NCI-H2171 treated with DMSO at 0.1 percent for 48 hours (cell line): ENCODE data around the gene AKT2.

Experiments
- DNase-seq: peaks from one replicate; lab custom pipeline; 2025; lab: John Stamatoyannopoulos, UW

The AKT2 gene

DNA sequence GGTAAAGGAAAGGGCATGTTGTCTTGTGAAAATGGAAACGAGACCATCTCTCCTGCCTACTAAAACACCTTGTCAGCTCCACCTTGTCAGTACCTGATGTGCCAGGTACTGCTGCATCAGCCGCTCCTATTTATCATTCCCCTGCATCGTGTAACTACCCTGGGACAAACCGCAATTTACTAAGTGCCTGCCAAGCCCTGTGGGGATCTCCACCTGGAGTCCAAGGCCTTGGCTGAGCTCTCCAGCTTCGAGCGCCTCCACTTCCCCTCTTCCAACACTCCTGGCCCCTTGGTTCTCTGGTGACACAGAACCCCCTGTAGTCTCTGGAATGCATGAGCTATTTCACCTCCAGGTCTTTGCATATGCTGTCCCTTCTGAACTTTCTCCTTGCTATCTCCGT is 32.8 kb downstream of the AKT2 start:
- DNase-seq = no peak

- no peak for DNase-seq
Observed at GRCh38 chr19:40251991-40252390, 33.2 kb downstream of the AKT2 start.

DNA sequence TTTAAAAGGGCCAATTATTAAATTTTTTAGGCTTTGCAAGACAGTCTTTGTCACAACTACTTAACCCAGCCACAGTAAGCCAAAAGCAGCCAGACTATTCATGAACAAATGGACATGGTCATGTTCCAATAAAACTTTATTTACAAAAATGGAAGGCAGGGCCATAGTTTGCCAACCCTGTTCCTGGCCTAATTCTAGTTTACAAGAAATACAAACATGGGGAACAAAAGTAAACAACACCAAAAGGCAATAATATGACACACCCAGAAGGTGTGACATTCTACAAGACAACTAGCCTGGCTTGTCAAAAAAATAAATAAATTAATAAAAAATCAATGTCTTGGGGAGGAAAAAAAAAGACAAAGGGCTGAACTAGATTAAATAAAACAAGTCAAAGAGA is 33.9 kb downstream of the AKT2 start:
- no peak for DNase-seq

DNA sequence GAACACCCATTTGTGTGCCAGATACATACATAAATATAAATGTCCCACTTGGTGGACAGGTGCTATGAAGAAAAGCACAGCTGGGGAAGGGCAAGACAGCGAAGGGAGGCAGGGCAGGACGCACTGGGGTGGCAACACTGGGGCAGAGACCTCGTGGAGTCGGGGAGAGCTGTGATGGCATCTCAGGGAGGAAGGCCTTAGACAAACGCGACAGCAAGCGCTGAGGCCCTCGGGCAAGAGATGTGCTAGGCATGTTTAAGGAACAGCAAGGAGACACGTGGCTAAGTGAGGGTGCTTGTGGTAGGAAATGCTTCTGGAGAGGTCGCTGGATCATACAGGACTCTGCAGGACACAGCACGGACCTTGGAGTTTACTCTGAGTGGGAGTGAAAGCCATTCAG is 35.4 kb downstream of the AKT2 start:
- no peak for DNase-seq

- no peak for DNase-seq
Observed at GRCh38 chr19:40249201-40249600, 35.9 kb downstream of the AKT2 start.

DNA sequence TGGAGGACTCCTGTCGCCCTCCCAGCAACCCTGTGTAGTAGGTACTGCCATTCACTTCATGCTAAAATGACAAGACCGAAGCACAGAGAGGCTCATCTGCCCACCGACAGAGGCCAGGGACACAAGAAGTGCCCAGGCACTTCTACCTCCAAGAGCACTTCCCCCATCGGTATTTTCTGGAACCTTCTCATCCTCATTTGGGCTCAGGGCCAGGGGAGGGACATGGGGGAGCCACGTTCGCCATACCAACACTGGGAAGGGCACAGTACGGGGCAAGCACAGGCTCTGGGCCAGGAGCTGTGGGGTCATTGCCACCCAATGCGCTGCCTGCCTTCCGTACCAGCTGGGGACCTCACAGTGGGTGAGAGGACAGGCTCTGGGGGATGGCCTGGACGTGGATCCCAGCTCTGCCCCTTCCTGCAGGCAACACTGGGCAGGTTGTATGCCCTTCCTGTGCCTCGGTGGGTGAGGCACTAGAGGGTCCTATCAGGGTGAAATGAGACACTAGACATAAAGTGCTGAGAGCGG is 37.3 kb downstream of the AKT2 start:
- DNase-seq = no peak

GRCh38 chr19:40247178-40247577 is 38.0 kb downstream of the AKT2 start:
- no peak for DNase-seq

GRCh38 chr19:40246292-40247073 is 38.7 kb downstream of the AKT2 start:
- DNase-seq = peak; percentile 78

DNA sequence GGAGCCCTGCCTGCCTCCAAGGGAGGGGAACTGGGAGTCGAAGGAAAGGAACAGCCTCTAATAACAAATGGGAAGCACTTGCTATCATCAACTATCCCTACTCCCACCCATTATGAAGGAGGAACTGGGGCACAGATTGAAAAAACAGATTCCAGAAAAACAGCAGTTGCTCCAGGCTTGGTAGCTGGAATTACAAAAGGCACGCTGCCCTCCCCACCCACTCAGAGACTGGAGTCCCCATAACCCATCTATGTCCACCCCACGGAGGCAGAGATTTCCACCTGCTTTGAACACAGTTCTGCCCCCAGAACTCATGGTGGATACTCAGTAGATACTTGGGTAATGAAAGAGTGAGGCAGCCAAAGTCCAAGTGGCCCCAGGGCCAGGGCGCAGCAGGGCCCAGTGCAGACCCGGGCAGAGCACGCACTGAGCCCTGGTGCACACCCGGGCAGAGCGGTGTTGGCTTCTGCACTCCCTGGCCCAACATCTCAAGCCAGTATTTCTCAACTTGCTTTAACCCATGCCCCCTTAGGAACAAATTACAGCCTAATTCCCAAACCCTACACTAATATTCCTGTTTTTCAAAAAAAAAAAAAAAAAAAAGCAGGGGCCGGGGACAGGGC is 39.5 kb downstream of the AKT2 start:
- no peak for DNase-seq

DNA sequence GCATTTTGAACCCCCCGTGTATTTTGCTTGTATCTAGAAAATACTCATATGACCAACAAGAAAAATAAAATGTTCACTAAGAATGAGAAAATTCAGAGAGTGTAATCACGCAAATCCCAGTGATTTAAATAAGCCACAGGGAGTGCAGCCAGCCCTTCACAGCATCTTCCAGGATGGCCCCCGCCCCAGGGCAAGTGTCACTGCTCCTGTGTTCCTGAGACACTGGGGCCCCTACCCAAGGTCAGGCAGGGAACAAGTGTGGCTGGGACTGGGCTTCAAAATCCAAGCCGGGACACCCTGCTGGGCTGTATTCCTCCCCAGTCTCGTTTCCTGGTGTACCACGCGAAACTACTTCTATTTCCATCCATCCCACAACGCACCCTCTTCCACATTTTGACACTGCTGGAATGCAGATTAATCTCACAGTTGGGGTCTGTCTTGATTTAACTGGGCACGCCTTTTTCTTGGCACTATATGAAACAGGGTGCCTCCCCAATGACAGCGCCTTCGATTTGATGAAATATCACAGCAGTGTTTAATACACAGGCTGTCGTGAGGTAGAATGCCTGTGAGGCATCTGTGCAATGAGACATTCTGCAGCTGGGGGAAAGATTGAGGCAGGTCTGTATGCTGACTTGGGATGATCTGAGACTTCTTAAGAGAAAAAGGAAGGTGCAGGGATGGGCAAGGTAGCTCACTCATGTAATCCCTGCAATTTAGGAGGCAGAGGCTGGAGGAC is 40.4 kb downstream of the AKT2 start:
- DNase-seq = no peak

DNA sequence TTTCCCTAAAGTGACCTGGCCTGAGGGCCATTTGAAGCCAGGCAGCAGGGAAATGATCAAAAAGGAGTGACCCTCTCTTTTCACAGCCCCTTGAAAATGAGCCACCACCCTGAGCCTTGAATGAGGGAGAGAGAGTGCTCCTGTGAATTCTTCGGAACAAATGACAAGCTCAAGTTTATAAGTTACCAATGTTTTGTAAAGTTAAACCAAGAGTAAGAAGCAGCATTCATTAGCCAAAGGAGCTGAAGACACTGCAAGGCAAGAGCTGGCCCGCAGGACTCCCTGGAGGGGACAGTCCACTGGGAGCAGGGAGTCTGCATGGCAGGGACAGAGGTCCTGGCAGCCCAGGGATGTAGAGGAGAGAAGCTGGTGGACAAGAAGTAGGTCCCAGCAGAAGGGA is 42.0 kb downstream of the AKT2 start:
- DNase-seq = no peak

DNA sequence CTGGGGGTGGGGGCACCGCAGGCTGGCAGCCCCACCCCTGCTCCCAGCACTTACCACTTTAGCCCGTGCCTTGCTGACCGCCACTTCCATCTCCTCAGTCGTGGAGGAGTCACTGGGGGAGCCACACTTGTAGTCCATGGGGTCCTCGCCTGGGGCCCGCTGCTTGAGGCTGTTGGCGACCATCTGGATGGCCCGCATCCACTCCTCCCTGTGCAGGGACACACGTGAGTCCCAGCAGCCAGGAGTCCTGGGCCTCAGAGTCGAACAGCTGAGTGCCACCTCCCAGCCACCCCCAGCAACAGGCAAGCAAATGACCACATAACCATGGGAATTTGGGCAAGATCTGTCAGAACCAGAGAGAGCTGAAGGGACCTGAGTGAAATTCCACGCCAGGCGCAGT is 42.7 kb downstream of the AKT2 start:
- DNase-seq = no peak

GRCh38 chr19:40241809-40242384 is 43.2 kb downstream of the AKT2 start:
- DNase-seq = no peak

GRCh38 chr19:40241125-40241808 is 43.9 kb downstream of the AKT2 start:
- no peak for DNase-seq

DNA sequence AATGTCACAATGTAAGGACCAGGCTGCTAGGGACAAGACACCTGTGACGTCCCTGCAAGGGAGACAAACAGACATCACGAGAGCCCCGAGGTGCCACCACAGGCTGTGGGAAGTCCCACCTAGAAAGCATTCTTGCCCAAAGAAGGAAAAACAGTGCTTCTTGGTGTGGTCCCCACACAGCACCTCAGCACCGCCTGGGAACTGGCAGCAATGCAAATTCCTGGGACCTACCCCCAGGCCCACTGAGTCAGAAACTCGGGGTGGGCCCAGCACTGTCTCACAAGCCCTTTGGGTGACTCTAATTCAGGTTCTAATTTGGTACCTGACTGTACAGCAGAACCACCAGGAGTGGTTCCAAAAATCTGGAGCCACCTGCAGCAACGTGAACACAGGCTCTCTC is 44.8 kb downstream of the AKT2 start:
- DNase-seq = no peak

GRCh38 chr19:40239415-40240226 is 45.5 kb downstream of the AKT2 start:
- no peak for DNase-seq

DNA sequence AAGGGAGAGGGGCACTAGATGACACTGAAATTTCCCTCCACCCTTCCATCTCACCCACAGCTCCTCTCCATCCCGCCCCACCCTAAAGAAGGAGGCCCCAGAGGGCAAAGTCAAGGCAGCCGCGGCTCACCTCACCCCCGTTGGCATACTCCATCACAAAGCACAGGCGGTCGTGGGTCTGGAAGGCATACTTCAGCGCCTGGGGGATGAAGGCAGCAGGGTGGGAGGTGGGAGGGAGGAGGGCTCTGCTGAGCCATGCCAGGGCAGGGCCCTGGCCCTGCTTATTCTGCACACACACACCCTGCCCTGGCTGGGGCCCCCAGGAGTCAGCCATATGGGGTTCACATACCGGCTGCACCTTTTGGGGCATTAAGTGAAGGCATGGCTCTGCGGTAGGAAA is 46.4 kb downstream of the AKT2 start:
- DNase-seq = no peak

DNA sequence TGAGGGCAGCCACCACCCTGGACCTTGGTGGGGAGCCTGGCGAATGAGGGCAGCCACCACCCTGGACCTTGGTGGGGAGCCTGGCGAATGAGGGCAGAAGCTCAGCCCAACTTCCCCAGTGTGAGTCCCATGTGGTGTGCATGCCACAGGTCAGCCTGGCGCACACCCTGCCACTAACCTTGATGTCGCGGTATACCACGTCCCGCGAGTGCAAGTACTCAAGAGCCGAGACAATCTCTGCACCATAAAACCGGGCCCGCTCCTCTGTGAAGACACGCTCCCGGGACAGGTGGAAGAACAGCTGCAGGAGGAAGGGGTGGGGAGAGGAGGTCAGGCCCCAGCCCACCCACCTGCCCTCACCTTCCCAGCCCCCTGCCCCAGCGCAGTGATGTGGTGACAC is 47.4 kb downstream of the AKT2 start:
- DNase-seq = no peak

DNA sequence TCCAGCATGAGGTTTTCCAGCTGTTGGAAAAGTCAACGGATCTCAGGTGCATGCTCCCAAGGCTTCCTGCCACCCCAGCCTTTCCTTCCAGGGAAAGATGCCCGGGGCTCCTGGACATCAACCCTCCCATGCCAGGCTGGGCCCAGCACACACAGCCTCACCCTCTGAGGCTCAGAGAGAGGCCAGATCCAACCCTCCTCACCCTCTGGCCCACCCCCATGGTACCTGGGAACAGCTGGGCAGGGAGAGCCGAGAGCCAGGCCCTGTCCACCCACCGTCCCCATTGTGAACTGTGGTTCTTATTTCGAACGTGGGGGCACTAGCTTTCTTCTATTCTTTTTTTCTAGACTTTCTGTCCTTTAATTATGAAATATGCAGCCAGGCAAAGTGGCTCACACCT is 48.8 kb downstream of the AKT2 start:
- no peak for DNase-seq

DNA sequence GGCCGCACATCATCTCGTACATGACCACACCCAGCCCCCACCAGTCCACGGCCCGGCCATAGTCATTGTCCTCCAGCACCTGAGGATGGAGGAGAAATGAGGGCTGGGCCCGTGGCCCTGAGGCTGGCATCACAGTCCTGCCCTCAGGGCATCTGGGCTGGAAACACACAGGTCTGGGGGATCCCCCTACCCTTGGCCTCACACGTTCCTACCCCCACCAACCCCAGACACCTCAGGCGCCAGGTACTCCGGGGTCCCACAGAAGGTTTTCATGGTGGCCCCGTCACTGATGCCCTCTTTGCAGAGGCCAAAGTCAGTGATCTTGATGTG is 49.2 kb downstream of the AKT2 start:
- DNase-seq = no peak
